Stimulated activated CD4-positive, alpha-beta T cell treated with anti-CD3 and anti-CD28 coated beads, Interleukin-4, amount 100 ng/mL, for 24 hours (primary cell): Measurements from ENCODE around the gene MAP6.

ENCODE experiments used
- DNase-seq: peaks from one replicate; pipeline ENCODE4 v3.0.0-alpha.2; 2020

Gene MAP6

GRCh38 chr11:75547177-75547576 is 121.7 kb downstream of the MAP6 start:
- DNase-seq, result no peak

- DNase-seq, result no peak
Measured at GRCh38 chr11:75543806-75544205, 125.0 kb downstream of the MAP6 start.

DNA sequence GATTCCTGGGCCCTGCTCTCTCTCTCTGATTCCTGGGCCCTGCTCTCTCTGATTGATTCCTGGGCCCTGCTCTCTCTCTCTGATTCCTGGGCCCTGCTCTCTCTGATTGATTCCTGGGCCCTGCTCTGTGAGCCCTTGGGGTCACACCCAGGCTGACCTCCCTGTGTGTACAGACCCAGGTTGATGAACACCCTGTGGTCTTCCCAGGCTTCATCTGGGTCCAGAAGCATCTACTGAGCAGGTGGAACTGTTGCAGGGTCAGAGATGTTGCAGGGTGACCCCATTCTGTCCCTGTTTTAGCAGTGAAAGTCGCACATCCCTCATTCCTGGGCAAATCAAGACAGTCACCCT is 126.8 kb downstream of the MAP6 start:
- DNase-seq, result no peak

DNA sequence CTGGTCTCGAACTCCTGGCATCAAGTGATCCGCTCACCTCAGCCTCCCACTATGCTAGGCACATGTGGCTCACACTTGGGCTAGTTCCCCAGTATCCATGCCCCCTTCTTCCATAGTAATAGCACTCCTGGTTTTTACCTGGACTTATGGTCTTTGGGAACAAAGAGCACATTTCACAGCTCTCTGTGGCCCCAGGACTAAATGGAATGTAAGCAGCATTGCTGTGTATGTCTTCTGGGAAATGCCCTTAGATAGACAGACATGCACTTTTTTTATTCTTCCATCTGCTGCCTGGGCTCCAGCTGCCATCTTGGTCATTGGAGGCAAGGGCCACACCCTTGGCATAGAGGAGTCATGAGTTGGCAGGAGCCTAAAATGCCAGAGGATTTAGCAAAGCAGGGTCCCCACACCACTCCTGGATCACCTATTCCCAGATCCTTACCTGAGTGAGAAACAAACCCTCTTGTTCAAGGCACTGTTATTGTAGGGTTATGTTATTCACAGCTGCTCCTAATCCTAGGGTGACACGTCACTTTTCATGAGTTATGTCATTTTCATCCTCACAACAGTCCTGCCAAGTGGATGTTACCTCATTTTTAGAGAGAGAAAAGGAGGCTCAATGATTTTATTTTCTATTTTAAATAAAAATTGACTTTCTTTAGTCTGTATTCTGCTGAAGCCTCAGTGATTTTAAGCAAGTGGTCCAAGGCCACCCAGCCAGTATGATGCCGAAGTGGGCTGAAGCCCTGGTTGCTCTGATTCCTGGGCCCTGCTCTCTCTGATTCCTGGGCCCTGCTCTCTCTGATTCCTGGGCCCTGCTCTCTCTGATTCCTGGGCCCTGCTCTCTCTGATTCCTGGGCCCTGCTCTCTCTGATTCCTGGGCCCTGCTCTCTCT is 127.4 kb downstream of the MAP6 start:
- no peak for DNase-seq

DNA sequence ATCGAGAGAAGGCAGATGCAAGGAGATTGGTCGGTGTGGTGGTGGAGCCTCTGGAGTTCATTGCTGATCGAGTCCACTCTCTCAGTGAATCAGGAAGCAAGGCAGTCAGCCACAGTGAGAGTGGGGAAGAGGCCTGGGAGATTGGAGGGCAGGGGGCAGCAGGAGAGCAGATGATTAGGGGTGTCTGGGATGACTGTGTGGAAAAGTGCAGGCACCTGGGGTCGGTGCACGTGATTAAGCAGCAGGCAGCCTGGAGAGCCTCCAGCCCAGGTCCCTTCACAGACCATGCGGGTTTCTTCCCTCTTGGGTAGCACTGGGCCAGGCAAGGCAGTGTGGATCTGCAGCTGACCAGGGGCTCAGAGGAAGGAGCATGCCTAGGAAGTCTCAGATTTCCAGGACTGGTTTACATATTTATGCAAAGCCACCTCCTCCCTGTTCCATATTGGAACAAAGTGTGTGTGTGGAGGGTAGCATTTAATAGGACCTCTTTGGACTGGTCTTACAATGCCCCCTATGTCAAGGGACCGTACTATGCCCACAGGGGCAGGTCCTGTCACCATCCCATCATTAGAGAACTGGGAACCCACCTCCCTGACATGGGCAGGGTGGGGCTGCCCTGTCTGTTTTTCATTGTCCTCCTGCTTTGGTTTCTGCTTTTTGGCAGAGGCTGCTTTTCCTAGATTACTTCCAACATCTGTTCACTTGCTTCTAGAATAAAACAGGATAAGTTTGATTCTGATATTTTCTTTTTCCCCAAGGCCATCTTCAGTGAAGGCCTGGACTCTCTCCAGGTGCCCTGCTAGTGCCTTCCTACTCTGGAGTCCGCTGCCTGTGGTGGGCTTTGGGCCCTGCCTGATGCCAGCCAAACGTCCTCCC is 129.1 kb downstream of the MAP6 start:
- no peak for DNase-seq

DNA sequence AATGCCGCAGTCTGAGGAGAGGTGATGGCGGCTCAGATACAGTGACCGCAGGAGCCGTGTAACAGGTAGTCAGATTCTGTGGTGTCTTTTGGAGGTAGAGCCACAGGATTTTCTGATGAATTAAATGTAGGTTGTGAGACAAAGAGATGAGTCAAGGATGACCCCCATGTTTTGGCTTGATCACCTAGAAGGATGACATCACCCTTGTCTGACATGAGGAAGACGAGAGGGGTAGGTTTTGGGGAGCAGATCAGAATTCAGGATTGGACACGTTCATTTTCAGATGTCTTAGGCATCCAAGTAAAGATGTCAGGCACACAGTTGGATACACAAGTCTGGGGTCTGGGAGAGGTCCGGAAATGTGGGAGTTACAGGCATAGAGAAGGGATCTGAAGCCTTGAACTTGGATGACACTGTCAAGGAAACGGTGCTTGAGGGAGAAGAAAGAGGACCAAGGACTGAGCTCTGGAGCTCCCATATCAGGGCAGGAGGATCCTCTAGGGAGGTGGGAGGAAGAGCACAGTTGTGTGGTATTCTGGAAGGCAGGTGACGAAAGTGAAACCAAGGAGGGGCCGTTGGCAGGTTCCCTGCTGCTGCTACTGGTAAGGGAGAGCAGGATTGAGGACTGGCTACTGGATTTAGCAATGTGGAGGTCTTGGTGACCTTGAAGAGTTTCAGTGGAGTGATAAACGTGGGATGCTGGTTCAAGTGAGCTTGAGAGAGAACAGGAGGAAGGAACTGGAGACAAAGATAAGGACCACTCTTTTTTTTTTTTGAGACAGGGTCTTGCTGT is 130.5 kb downstream of the MAP6 start:
- DNase-seq, result no peak

GRCh38 chr11:75537740-75538139 is 131.1 kb downstream of the MAP6 start:
- DNase-seq, result no peak
